Activated CD4-positive, CD25-positive, alpha-beta regulatory T cell (primary cell): ENCODE results near the gene MCTP1.

Experiments used
- DNase-seq, 4 experiments: peaks; one replicate each; lab custom pipeline; 2025; lab: John Stamatoyannopoulos, UW

MCTP1 gene

DNA sequence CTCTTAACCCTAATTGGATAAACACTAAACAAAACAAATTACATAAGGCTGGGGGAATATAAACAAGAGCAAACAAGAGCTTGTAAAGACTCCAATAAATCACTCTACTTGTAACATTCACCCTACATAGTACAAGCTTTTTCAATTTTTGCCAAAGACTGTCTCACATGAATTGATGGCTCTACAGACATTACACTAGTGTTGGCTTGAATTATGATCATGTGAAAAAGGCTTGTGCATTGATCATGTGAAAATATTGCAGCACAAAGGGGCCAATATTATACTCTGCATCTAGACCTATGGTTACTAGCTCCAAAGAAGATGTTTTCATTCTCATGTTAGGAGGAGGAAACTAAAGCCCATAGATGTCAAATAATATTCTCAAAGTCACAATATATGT lies 212.6 kb downstream of the MCTP1 start:
- DNase-seq: no peak

DNA sequence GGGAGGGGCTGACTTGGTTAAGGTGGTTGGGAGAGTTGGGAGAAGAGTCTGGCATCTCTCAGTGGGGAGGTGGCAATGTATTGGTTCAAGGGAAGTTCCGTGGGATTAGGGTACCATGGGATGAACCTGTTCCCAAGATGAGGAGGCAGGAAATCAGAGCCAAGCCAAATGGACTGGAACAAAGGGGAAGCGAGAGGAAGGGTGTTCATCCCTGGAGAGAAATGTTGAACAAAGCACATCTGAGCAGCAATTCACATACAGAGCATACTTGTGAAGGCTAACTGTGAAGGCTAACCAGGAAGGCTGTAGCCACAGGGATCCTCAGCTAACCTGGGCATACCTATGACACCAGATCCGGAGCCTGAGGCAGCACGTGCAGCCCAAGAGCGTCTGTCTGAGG lies 214.0 kb downstream of the MCTP1 start:
- DNase-seq: no peak

DNA sequence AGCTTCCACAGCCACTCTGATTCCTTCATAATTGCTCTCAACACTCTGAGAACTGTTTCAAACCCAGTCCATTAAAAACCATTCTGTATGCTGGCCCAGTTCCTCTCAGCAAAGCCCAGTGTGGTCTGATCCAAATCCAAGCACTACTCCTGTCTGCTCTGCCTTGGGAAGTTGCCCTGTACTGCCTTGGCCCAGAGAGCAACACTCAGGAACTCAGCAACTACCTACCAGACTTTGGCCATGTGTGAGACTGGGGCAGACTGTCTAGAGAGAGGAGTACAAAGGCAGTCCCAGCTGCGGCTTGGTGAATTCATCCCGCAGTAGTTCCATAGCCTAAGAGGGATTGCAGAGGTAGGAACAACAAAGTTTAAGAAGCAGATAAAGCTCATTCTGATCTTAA lies 214.4 kb downstream of the MCTP1 start:
- no peak for DNase-seq

DNA sequence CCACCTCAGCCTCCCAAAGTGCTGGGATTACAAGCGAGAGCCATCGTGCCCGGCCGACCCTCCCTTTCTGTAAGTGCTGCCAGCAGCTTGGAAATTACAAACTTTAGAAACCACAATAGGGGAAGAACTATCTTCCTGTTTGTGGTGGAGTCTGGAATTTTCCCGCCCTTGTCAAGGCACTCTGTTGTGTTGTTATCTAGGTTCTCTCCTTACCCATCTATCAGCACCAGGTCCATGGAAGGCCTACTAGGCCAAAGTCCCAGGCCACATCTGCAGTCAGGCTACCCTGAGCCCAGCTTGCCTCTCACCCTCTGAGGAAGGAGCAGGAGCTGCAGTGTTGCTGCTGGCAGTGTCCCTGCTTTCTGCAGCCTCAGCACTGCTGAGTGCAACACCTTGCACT lies 214.9 kb downstream of the MCTP1 start:
- no peak for DNase-seq

DNA sequence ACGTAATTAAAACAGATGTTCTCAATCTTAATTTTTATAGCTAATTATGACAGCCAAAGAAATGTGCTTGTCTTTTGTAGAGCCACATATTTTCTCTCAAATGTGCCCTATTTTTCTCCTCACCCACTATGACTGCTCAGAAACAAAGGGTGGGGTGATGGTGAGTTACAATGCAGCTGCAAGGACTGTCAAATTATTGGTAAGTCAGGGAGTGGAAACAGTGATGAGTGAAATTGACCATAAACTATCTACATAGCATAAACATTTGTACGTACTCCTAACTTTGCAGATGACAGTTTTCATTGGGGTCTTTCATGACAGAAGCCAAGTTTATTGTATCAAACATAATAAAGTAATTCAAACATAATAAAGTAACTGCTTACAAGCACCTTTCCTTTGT lies 215.9 kb downstream of the MCTP1 start:
- no peak for DNase-seq

DNA sequence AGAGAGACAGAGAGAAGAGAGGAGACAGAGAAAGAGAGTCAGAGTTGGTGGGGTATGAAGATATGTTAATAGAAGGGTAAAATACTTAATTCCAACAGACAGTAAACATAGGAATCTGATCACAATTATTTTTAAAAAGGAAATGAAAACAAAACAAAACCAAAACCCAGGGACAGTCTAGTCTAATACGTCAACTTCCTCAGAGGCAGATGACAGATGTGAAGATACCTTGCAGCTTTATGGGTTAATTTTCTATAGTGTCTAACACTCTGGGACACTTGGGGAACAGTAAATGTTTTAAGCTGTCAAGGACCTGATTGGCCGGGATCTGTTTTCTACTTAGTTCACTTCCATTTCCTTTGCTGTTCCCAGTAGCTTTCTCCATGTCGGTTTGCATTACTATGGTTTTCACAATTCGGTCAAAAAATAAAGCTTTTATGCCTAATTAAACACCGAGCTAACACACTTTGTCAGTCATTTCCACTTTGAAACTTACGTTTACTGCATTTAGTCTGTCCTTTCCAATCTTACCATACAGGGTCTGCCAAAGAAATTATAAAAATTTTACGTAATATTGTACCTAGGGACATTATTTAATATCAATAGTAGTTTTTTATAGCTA lies 216.5 kb downstream of the MCTP1 start:
- no peak for DNase-seq

DNA sequence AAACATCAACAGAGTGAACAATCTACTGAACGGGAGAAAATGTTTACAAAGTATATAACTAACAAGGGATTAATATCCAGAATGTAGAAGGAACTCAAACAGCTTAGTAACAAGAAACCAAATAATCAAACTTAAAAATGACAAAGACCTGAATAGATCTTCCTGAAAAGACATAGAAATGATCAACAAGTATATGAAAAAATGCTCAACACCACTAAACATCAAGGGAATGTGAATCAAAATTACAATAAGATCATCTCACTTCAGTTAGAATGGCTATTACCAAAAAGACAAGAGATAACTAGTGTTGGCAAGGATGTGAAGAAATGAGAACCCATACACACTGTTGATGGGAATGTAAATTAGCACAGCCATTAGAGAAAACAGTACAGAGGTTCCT lies 218.8 kb downstream of the MCTP1 start:
- DNase-seq: no peak

DNA sequence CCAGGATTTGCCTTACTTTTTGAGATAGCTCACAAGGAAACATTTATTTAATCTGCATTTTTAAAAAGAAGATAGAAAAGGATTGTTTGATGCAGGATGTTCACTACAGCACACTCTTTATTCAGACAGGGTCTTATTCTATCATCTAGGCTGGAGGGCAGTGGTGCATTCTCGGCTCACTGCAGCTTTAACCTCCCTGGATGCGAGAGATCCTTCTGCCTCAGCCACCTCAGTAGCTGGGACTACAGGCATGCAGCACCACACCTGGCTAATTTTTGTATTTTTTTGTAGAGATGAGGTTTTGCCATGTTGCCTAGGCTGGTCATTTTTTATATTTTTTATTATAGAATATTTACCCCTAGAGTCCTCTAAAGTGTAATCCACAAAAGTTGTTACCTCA lies 221.4 kb downstream of the MCTP1 start:
- no peak for DNase-seq

DNA sequence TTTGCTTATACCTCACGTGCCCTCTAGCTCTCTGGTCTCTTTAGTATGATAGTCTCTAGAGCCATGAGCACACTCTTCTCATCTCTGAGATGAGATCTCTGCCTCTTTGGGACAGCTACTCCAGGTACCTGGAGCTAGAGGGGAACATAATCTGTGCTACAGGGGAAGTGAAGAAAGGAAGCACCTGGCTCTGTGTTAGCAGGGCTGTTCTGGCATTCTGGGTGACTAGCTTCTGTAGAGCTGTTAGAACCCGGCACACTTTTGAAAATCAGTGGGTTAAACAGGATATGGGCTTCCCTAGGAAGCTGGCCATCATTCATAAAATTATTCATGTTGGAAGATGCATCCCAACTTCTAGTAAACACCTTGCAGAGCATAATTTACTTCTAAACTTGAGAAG lies 224.8 kb downstream of the MCTP1 start:
- no peak for DNase-seq

DNA sequence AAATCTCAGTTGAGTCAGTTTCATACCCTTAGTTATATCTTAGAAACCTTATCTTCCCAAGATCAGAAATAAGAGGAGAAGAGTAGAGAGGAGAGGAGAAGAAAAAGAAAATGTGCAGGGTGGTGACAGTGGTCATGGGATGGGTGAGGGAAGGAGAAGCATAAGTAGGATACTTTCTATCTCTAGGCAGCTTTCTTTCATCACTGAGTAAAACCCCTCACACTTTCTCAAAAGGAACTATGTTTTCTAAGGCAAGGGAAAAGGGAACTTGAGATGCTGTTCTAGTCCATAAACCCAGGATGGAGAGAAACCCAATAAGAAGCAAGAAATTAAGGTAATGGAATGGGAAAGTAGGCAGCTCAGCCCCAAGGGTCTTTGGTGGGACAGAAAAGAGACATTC lies 225.3 kb downstream of the MCTP1 start:
- no peak for DNase-seq

DNA sequence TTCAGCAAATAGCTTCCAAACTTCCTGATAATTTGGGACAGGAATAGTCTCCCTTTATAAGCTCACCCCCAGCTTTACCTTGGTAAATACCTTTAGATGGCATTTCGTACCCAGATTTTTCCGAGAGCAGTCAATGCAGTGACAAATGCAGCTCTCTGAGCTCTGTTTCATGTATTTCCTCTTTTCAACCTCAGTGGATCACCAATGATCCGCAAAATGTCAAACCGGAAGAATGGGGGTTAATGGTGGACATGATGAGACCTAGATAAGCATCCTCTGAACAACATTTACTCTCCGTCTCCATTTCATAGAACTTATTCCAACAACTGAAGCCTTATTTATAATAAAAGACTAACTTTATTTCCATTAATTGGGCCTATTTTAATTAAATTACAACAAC lies 227.3 kb downstream of the MCTP1 start:
- DNase-seq: no peak

DNA sequence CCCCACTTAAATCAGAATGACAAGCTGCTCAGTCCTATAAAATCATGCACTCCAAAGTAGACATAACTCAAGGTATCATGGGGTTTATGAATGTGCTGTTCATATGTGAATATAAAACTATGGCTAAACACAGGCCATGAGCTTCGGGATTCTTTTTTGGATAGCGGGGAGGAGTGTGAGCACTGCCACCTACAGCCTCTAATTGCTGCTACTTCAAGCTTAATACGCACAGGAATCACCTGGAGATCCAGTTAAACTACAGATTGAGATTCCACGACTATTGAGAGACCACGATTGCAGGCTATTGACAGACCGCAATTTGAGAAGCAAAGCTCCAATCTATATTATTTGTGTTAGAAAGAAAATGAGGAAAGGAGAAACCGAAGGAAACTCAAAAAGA lies 231.6 kb downstream of the MCTP1 start:
- no peak for DNase-seq

DNA sequence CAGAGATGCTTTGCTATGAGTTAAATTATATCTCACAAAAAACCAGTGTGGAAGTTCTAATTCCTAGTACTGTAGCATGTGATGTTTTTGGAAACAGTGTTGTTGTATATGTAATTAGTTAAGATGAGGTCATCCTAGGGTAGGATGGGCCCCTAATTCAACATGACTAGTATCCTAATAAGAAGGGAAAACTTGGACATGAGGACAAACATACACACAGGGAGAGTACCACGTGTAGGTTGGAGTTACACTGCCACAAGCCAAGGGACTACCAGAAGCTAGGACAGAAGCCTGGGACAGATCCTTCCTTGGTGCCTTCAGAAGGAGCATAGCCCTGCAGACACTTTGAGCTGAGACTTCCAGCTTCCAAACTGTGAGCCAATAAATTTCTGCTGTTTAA lies 234.2 kb downstream of the MCTP1 start:
- no peak for DNase-seq

DNA sequence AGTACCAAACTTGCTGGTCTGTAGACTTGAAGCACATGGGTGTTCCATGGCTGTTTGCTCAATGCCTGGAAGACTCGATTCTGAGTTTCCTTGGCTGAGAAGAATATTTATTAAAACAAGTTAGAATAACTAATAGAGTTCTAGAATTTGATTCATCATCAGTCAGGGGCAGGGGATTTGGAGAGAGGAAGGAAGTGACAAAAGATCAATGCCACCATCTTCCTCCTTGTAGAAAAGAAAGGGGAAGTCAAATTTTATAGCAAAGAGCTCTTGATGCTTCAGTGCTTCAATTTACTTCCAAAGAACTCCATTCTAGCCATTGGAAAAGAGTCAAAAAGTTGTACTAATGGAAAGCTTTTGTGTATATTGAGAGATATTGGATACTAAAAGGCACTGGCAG lies 236.3 kb downstream of the MCTP1 start:
- no peak for DNase-seq

DNA sequence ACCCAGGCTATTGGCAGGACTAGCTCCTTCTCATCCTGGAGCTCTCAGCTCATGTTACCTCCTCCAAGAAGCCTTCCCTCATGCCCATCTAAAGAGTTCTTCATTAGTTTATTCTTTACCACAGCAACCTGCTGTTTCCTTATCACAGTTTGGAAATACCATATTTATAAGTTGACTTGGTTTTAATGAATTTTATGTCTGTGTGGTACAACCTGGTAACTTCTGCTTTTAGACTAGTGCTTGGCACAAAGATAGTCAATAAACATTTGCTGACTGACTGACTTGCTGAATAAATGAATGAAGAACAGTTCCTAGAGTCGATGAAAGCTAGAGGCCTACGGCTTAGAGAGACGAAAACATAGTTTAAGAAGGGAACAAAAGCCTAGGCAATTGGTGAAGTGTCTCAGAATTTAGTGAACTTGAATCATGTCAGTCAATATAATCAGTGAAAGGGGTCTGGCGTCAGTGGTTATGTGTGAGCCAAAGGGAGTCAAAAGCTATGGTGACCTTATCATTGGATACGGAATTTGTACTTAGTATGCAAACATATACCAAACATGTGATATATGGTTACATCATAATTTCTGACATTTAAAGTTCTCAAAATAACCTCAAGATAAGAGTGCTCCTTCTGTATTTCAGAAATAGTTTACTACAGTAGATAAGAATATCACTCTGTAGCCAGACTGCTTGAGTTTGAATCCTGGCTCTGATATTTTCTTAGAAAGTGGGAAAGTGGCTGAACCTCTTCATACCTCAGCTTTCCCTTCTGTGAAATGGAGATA lies 239.5 kb downstream of the MCTP1 start:
- DNase-seq: no peak

DNA sequence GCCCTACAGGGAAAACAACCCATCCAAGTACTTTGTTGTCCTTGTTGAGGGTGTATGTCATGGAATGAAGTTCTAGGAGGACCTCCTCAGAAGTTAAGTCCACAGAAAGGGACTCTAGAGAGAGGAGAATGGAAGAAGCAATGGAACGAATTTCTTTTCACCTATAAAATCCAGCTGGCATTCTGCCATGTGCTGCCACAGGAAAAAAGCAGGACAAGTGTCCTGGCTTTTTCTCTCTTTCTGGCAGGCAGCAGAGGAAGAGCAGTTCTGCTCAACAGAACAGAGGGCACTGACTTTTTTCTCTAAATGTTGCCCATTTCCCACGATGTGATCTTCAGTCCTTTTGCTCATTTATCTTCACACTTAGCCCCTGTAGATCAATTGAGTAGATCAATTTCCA lies 240.8 kb downstream of the MCTP1 start:
- DNase-seq: no peak

DNA sequence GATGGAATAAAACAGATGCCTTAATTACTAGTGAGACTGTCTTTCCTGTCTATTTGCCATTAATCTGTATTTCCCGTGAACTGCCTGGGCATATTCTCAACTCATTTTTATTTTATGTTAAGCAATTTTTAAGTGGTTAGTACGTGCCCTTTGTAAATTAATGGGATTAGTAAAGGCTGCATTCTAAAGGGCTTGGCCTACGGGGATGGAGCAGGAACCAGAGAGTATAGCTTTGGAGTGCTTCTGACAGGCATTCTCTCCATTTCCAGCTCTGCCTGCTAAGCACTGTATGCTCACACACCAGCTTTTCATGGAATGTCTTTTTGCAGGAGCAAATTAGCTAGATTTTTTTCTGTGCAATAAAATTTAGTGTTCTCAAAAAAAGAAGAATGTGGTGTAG lies 241.2 kb downstream of the MCTP1 start:
- DNase-seq: no peak

DNA sequence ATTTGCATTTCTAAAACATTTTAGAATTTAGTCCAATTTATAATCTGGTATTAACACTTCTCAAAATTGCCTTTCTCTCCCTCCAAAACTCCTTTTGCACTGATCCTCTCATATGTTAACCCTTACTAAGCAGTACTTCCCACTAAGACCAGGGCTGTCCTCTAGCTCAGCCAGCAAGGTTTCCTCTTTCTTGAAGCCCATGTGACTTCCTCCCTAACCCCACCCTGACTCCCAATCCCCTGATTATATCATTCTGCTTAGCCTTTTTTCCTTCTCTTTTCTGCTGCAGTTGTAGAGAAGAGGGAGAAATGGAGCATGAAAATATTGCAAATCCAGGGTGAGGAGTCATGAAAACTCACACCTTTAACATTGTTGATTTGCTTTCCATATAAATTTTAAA lies 241.7 kb downstream of the MCTP1 start:
- no peak for DNase-seq

DNA sequence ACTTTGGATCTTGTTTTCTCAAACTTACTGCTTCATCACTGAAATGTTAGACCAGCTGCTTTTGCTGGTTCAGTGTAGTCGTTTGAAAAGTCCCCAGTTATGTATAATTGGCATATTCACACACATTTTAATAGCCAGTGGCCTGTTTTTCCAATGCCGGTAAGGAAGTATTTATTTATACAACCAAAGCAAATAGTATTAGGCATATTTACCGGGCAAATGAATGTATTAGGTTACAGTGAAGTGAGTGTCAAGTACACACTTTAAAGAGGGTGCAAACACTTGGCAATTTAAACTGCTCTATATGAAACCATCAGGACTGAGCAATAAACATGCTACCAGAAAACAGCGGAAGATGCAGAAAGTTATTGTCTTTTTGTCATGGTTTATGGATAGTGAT lies 242.9 kb downstream of the MCTP1 start:
- DNase-seq: no peak

DNA sequence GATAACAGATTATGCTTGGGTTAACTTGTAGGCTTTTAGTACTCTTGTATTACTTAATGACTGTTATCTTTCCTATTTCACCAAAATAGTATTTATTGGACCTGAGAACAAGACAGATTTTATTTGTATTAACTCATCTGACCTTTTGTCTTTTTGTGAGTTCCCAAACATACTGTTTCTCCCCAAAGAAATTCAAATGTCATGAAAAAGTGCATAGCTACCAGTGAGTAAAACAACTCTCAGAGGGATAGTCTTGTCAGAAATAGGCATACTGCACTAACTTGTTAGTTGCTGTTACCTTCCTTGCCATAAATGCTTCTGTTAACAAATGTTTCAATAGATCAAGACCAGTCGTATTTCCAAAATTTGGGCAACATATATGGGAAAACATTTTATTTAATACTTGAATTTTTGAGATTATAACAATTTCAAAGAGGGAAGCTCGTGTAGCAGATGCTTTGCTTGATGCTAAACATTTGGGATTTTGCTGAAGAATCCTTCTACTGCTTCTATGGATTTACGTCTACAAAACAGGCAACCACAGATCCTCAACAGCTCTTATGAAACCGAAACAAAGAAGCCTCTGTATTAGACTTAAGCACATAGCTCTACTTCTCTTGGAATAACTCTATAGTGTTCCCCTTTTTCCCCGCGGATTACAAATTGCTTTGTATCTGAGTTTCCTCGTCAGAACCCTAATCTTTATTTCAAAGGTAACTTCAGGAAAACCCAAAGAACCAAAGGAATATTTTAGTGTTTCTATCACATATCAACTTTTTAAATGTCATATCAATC lies 248.8 kb downstream of the MCTP1 start:
- no peak for DNase-seq

DNA sequence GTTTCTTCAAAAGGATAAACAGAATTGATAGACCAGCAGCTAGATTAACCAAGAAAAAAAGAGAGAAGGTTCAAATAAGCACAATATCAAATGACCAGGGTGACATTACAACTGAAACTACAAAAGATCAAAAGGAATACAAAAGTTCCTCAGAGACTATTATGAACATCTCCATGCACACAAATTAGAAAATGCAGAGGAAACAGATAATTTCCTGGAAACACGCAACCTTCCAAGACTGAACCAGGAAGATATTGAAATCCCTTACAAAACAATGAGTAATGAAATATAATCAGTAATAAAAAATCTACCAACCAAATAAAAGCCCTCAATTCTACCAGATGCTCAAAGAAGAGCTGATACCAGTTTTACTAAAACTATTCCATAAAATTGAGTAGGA lies 252.1 kb downstream of the MCTP1 start:
- DNase-seq: no peak

DNA sequence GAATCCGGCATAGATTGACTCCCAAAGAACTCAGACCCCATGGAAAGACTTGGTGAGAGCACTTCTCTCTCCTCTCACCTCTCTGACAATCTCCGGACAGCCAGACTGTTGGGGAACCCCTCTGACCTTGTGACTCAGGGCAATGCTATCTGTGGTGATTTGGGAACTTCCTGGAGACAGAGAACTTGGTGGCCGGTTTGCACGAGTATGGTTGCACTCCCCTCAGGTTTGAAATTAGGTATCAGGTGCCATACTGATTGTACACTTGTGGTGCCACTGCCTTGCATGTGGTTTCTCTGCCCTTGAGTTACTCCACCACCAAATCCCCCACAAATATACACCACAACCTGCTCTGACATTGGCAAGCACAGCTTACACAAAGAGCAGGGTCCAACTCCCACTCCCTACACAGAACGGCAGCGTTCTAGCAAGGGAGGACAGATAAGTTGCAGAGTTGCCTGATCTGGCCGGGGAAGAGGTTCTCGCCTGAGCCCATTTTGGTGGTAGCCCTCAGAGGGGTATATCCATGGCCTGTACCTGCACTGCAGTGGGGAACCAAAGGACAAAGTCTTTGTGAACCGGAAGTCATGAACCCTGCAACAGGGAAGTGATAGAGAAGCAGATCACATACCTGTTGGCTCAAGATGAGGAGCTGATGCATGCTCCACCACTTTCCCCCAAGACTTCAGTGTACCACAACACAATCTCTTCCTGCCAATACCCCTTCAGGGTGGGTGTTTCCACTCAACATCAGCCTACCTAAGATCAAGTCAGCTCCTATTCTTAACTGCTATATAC lies 255.1 kb downstream of the MCTP1 start:
- no peak for DNase-seq
